IPS DF 6.9 (cell line): ENCODE results near the gene LDLRAD3.
"Not testable (repeated sequence)": the region's sequence is repeated elsewhere in the genome, so short reads cannot be mapped to it uniquely, and the experiment has no call there.

Experiments used
- DNase-seq: peaks from one replicate; pipeline ENCODE4 v3.0.0-alpha.2; 2013; ENCODE audit warnings: low read depth, low spot score
- H3K27ac ChIP-seq: one replicate; pipeline ENCODE4 v1.5.1; 2013; ENCODE audit warnings: low read length, control low read depth
- H3K27me3 ChIP-seq: 2 replicates; pipeline ENCODE4 v1.6.1; 2013; ENCODE audit warnings: mild to moderate bottlenecking, low read length; ENCODE audit not compliant: control insufficient read depth, insufficient read depth
- H3K36me3 ChIP-seq: 2 replicates; pipeline ENCODE4 v1.6.1; 2013; ENCODE audit warnings: low read length; ENCODE audit not compliant: control insufficient read depth, insufficient read depth
- H3K4me1 ChIP-seq: 2 replicates; pipeline ENCODE4 v1.6.1; 2013; ENCODE audit warnings: low read length; ENCODE audit not compliant: control insufficient read depth, insufficient read depth
- H3K4me3 ChIP-seq: 2 replicates; pipeline ENCODE4 v1.5.1; 2013; ENCODE audit warnings: mild to moderate bottlenecking, low read length
- H3K9me3 ChIP-seq: 2 replicates; pipeline ENCODE4 v1.6.1; 2013; ENCODE audit warnings: low read length, inconsistent platforms; ENCODE audit not compliant: control insufficient read depth, insufficient read depth
- WGBS: extraction: QIAGEN DNeasy Blood & Tissue Kit; methylation state at CpG from one replicate; pipeline ENCODE4 v1.1.7; 2013; ENCODE audit warnings: mixed read lengths, missing lambda C conversion rate; ENCODE audit not compliant: insufficient read length, insufficient coverage; 5-methylcytosine and 5-hydroxymethylcytosine counted together

LDLRAD3 gene

GRCh38 chr11:36044636-36045035, 100.8 kb downstream of the LDLRAD3 start:
- no peaks in the 10 kb centered on the region for H3K36me3 ChIP-seq
- H3K4me3 ChIP-seq: no peak overlapping the region
- no peak for DNase-seq
- no peaks in the 10 kb centered on the region for H3K9me3 ChIP-seq
- no CpG with 5 or more reads among the region's 4 CpGs for WGBS
- H3K27me3 ChIP-seq: no peaks in the 10 kb centered on the region
- H3K27ac ChIP-seq: no peak overlapping the region
- H3K4me1 ChIP-seq: no peaks in the 10 kb centered on the region

GRCh38 chr11:36045945-36046344, 102.1 kb downstream of the LDLRAD3 start:
- H3K4me3 ChIP-seq, H3K27me3 ChIP-seq, H3K4me1 ChIP-seq, DNase-seq, H3K9me3 ChIP-seq, H3K36me3 ChIP-seq, H3K27ac ChIP-seq: not testable (repeated sequence)
- no CpG with 5 or more reads among the region's 3 CpGs for WGBS

DNA sequence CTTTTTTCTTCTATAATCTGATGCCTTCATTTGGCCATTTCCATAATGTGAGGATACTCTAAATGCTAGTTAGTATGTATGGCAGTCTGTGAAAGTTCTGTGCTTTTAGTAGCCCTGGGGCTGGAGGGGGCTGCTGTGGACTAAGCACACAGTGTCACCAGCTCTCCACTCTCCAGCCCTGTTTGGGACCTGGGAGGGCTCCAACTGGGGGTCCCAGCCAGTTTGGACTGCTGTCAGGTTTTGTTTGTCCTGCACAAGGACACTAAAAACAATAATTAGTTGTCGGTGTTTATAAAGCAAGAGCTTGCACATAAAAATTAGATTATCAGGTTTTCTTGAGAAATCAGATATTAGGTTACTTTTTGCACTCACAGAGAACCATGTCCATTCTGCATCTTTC, 103.1 kb downstream of the LDLRAD3 start:
- no peak overlapping the region for H3K4me3 ChIP-seq
- no peaks in the 10 kb centered on the region for H3K36me3 ChIP-seq
- no peaks in the 10 kb centered on the region for H3K27me3 ChIP-seq
- H3K4me1 ChIP-seq: no peaks in the 10 kb centered on the region
- H3K9me3 ChIP-seq: no peaks in the 10 kb centered on the region
- DNase-seq: no peak
- no CpG with 5 or more reads among the region's 1 CpG for WGBS
- no peak overlapping the region for H3K27ac ChIP-seq

DNA sequence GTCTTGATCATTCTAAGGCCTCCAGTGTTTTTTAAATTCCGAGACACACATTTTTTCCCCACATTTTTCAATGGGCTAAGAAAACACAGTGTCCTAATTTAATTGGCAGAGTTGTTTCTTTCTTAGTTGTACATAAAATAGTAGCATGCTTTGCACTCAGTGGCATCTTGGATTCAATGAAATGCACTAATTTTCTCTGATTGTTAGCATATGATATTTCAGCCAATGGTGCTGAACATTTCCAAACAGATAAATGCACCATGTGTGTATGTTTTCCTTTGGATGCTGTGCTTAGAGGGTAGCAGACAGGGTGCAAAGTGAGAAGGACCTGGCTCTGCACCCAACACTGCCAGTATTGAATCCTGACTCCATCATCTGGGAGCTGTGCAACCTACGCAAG, 103.5 kb downstream of the LDLRAD3 start:
- no peaks in the 10 kb centered on the region for H3K27me3 ChIP-seq
- no peak overlapping the region for H3K27ac ChIP-seq
- H3K9me3 ChIP-seq: no peaks in the 10 kb centered on the region
- no peak for DNase-seq
- WGBS: no CpG with 5 or more reads among the region's 2 CpGs
- H3K4me3 ChIP-seq: no peak overlapping the region
- no peaks in the 10 kb centered on the region for H3K4me1 ChIP-seq
- no peaks in the 10 kb centered on the region for H3K36me3 ChIP-seq

GRCh38 chr11:36048496-36049247, 104.8 kb downstream of the LDLRAD3 start:
- DNase-seq: no peak

DNA sequence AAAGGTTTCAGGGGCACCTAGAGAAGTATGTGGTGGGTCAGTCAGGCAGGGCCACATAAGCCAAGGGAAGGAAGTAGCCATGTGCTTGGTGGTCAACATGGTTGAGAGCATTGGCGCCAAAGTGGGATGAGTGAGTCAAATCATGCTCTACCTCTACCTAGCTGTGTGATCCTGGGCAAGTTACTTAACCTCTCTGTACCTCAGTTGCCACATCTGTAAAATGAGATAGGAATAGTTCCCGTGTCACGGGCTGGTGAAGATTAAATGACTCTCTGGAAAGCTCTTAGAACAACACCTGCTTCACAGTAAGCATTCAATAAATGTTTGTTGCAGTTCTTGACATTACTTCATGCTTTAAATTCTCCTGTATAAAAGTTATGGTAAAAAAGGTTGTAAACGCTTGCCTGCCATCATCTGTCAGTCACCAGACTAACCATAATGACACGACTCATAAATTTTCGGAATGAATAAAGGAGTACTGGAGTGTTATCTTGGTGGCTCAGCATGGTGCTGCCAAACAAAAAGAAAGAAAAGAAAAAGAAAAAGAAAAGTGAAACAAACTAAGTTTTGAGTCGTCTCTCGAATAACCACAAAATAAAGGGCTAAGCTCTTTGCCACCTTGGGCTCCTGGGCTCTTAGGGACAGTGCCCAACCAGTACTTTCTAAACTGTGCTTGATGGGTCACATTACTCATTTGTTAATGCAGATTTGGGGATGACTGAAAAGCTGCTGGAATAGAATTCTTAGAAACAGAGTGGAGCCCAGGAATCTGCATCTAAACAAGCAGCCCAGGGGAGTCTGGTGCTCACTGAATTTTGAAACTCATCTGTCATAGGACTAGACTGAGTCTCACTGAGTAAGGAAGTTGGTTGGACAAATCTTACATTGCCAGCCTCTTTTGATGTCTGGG, 107.6 kb downstream of the LDLRAD3 start:
- no CpG with 5 or more reads among the region's 8 CpGs for WGBS
- Histone ChIP-seq H3K36me3 (no peaks in the 10 kb centered on the region), H3K9me3 (no peaks in the 10 kb centered on the region), H3K27me3 (no peaks in the 10 kb centered on the region), H3K4me3 (no peak overlapping the region), H3K4me1 (no peaks in the 10 kb centered on the region), H3K27ac (no peak overlapping the region)
- DNase-seq: no peak

More at GRCh38 chr11:36048496-36049247, 104.8 kb downstream of the LDLRAD3 start:
- no peak overlapping the region for H3K4me3 ChIP-seq
- no peak overlapping the region for H3K27ac ChIP-seq
- H3K4me1 ChIP-seq: no peaks in the 10 kb centered on the region
- no peaks in the 10 kb centered on the region for H3K9me3 ChIP-seq
- H3K36me3 ChIP-seq: no peaks in the 10 kb centered on the region
- no CpG with 5 or more reads among the region's 5 CpGs for WGBS
- no peaks in the 10 kb centered on the region for H3K27me3 ChIP-seq

- DNase-seq: no peak
- no peak overlapping the region for H3K4me3 ChIP-seq
- H3K27ac ChIP-seq: no peak overlapping the region
- H3K27me3 ChIP-seq: no peaks in the 10 kb centered on the region
- WGBS: no CpG with 5 or more reads among the region's 5 CpGs
- no peaks in the 10 kb centered on the region for H3K36me3 ChIP-seq
- H3K9me3 ChIP-seq: no peaks in the 10 kb centered on the region
- no peaks in the 10 kb centered on the region for H3K4me1 ChIP-seq
Measured at GRCh38 chr11:36053281-36053680, 109.4 kb downstream of the LDLRAD3 start.

DNA sequence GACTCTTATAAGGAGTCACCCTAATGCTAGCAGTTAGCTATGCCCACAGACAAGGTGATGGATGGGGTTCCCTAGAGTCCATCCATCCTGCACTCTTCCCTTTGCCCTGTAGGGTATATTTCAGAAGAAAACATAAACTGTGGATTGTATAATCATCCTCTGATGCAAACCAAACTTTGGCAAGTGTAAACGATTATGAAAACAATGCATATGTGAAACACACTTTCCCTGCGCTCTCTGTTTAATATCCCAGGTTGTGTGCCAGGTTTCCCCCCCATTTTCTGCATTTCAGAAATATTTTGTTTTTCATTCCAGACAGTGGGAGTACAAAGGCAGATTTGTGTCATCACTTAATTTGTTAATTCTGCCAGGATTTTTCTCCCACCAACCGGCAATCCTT, 110.0 kb downstream of the LDLRAD3 start:
- WGBS: no CpG with 5 or more reads among the region's 3 CpGs
- DNase-seq: no peak
- no peaks in the 10 kb centered on the region for H3K4me1 ChIP-seq
- H3K9me3 ChIP-seq: no peaks in the 10 kb centered on the region
- H3K27ac ChIP-seq: no peak overlapping the region
- no peaks in the 10 kb centered on the region for H3K27me3 ChIP-seq
- no peak overlapping the region for H3K4me3 ChIP-seq
- no peaks in the 10 kb centered on the region for H3K36me3 ChIP-seq

DNA sequence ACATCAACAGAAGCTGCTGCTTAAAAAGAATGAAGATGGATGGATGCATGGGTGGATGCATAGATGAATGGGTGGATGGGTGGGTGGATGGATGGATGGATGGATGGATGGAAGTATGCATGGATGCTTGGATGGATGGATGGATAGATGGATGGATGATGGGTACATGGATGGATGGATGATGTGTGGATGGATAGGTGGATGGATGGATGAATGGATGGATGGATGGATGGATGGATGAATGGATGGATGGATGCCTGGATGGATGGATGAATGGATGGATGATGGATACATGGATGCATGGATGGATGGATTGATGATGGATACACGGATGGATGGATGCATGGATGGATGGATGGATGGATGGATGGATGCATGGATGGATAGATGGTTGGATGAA, 110.8 kb downstream of the LDLRAD3 start:
- DNase-seq: no peak
- no peaks in the 10 kb centered on the region for H3K36me3 ChIP-seq
- no peaks in the 10 kb centered on the region for H3K27me3 ChIP-seq
- H3K4me3 ChIP-seq: no peak overlapping the region
- H3K27ac ChIP-seq: no peak overlapping the region
- H3K9me3 ChIP-seq: no peaks in the 10 kb centered on the region
- no CpG with 5 or more reads among the region's 1 CpG for WGBS
- H3K4me1 ChIP-seq: no peaks in the 10 kb centered on the region

DNA sequence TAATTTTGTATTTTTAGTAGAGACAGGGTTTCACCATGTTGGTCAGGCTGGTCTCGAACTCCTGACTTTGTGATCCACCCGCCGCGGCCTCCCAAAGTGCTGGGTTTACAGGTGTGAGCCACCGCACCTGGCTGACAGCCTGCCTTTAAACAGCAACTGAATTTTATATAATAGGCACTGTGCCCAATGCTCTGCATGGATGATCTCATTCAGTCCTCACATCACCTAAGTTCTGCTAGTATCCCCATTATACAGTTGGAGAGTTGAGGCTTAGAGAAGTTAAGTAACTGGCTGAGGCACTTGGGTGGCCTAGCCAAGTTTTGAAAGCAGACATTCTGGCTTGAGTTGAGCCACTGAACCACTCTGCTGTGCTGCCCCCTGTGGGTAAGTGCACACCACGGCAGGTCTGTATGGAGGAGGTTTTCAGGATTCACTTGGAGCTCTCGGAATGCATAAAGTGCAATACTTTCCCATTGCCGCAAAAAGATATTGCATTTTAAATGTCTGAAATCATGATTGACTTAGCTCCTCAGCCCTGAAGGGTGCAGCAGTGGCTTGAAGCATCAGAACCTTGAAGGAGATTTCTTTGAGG, 112.4 kb downstream of the LDLRAD3 start:
- Histone ChIP-seq H3K9me3 (no peaks in the 10 kb centered on the region), H3K4me1 (no peaks in the 10 kb centered on the region), H3K36me3 (no peaks in the 10 kb centered on the region), H3K27ac (no peak overlapping the region), H3K4me3 (no peak overlapping the region), H3K27me3 (no peaks in the 10 kb centered on the region)
- no peak for DNase-seq
- WGBS: no CpG with 5 or more reads among the region's 8 CpGs
